Body of pancreas (tissue), 4 donors: ENCODE measurements around the gene TMC8. TPM values are rescaled to one million over a fixed set of nuclear protein-coding genes. Genes with fewer than 3 reads are reported as not detected.
"Not testable (repeated sequence)": the region's sequence is repeated elsewhere in the genome, so short reads cannot be mapped to it uniquely, and the experiment has no call there.

Experiments used
- ATAC-seq: fragments of 150-250 bp; one replicate; pipeline ENCODE4 v1.9.1; 2016
- DNase-seq, 4 donors: peaks; one replicate each; pipeline ENCODE4 v3.0.0-alpha.2; 2019
- H3K27ac ChIP-seq, 4 donors: fragments of 200-600 bp; sonication (generic); 1 replicate in 3 of 4; 2 replicates in 1 of 4; pipeline versions ENCODE4 v1.5.1 to v1.6.1; 2016 to 2019; ENCODE audit warnings: mild to moderate bottlenecking in 1 of 4, mixed read lengths in 1 of 4, moderate library complexity in 1 of 4
- H3K27me3 ChIP-seq, 2 donors: fragments of 200-600 bp; sonication (generic); one replicate each; pipeline ENCODE4 v1.6.0; 2016; ENCODE audit warnings: mild to moderate bottlenecking in 1 of 2
- H3K36me3 ChIP-seq, 2 donors: fragments of 200-600 bp; sonication (generic); replicated peaks in 1 of 2; 2 replicates each; pipeline ENCODE4 v1.5.1; 2016; ENCODE audit warnings: low read depth in 2 of 2; ENCODE audit not compliant: insufficient read depth in 1 of 2
- H3K4me1 ChIP-seq: fragments of 200-600 bp; sonication (generic); one replicate; pipeline ENCODE4 v1.6.0; 2016
- H3K4me3 ChIP-seq, 2 donors: fragments of 200-600 bp; sonication (generic); 1 replicate in 1 of 2; 2 replicates in 1 of 2; pipeline ENCODE4 v1.5.1; 2016 to 2019
- H3K9me3 ChIP-seq, 3 donors: fragments of 200-600 bp; sonication (generic); 1 replicate in 2 of 3; 2 replicates in 1 of 3; pipeline ENCODE4 v1.5.1; 2016
- CTCF ChIP-seq, 7 experiments: fragments of 450-650 bp in 4 of 7; fragments of 200-600 bp in 3 of 7; sonication (generic) in 3 of 7; IDR thresholded peaks; one replicate each; pipeline ENCODE4 v1.5.1; 2016 to 2019; ENCODE audit warnings: antibody characterized with exemption in 7 of 7
- POLR2A ChIP-seq, 3 donors: fragments of 450-650 bp; IDR thresholded peaks; one replicate each; pipeline ENCODE4 v1.6.1; 2016; ENCODE audit warnings: antibody characterized with exemption in 3 of 3, mild to moderate bottlenecking in 2 of 3
- WGBS, 2 donors: methylation state at CpG; one replicate each; pipeline ENCODE4 v1.1.5; 2017; 5-methylcytosine and 5-hydroxymethylcytosine counted together
- intact Hi-C: fragments of 100-400 bp; cut with DNase I; formaldehyde crosslinking; loops from one replicate; pipeline ENCODE4 v1.15.1; 2023
- total RNA-seq, 2 donors: library from RNA; depleted of rRNA; stranded (reverse); fragments of >200 nt; gene quantifications; one replicate each; pipeline ENCODE4 v1.1.0, GENCODE V29; 2016

The TMC8 gene
- total RNA-seq, 2 donors from 2014 or later, result 1.6 to 3.3 TPM

- ATAC-seq (peak; percentile 65), DNase-seq (peak; percentile 69 to 79 (median 76))
- peak in 1 of 3 donors; percentile 36 for TF ChIP-seq POLR2A (IDR thresholded peaks at IDR 0.05)
- TF ChIP-seq CTCF (IDR thresholded peaks at IDR 0.05), result no peak
- WGBS, 2 donors, result 8% methylated on average over 25 of the region's 38 CpGs; no CpG with 5 or more reads in 1 of the 2 donors
- Histone ChIP-seq H3K27ac (peak overlapping the region; percentile 86 to 96 (median 91)), H3K4me3 (peak overlapping the region; percentile 58), H3K36me3 (no peaks in the 10 kb centered on the region), H3K27me3 (no peaks in the 10 kb centered on the region), H3K4me1 (peaks cover 59% of the 10 kb centered on the region), H3K9me3 (no peaks in the 10 kb centered on the region)
- intact Hi-C loops, result loop anchor here (10.0 kb wide), 1 partner anchor 54 kb away; no protein-coding TSS in a partner anchor
Measured at GRCh38 chr17:78168903-78169793, 38.6 kb downstream of the TMC8 start.

DNA sequence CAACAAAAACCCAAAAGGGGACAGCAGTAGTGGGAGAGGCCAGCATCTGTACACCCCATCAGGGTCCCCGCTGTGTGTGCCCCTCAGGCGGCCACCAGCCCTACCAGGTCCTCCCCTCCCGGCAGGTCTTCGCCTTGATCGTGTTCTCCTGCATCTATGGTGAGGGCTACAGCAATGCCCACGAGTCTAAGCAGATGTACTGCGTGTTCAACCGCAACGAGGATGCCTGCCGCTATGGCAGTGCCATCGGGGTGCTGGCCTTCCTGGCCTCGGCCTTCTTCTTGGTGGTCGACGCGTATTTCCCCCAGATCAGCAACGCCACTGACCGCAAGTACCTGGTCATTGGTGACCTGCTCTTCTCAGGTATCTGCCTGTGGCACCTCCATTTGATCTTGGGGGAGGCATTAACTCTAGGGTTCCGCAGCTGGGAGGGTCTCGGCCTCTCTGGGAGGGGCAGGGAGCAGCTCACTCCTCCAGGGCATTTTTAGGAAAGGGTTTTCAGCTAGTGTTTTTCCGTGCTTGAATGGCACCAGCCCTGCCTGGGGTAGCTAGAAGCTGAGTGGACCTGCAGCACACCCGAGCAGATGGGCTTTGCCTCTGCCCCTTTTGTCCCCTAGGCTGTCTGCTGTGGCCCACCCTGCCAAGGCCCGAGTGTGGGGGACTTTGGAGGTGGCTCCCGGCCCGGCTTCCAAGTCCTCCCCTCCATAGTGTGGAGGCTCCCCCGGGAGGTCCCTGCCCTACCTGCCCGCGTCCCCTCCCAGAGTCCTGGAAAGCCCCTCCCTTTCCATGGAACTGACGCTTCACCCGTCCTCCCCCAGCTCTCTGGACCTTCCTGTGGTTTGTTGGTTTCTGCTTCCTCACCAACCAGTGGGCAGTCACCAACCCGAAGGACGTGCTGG is 40.4 kb downstream of the TMC8 start:
- DNase-seq (no peak), ATAC-seq (no peak)
- H3K4me1 ChIP-seq, result peaks cover 72% of the 10 kb centered on the region

GRCh38 chr17:78171591-78172248 is 41.1 kb downstream of the TMC8 start:
- H3K27me3 ChIP-seq, H3K36me3 ChIP-seq, H3K9me3 ChIP-seq, intact Hi-C loops, DNase-seq, H3K4me3 ChIP-seq, ATAC-seq: not testable (repeated sequence)
- peaks cover 80% of the 10 kb centered on the region for H3K4me1 ChIP-seq
- H3K27ac ChIP-seq, result peak overlapping the region in 3 of 4 donors; percentile 14 to 95 (median 27)
- 74 to 84% methylated on average over 9 to 18 of the region's 19 CpGs for WGBS, 2 donors

More for the DNA sequence above, 40.4 kb downstream of the TMC8 start:
- WGBS, 2 donors, result 76 to 80% methylated on average over 11 to 30 of the region's 31 CpGs
- H3K36me3 ChIP-seq, result no peaks in the 10 kb centered on the region
- TF ChIP-seq CTCF (IDR thresholded peaks at IDR 0.05), result no peak
- TF ChIP-seq POLR2A (IDR thresholded peaks at IDR 0.05), result no peak
- intact Hi-C loops, result no loop called here
- peak overlapping the region in 2 of 4 donors; percentile 27 to 95 for H3K27ac ChIP-seq
- no peak overlapping the region for H3K4me3 ChIP-seq
- H3K27me3 ChIP-seq, result no peaks in the 10 kb centered on the region
- no peaks in the 10 kb centered on the region for H3K9me3 ChIP-seq

GRCh38 chr17:78172249-78173051 is 41.9 kb downstream of the TMC8 start:
- H3K9me3 ChIP-seq, result no peaks in the 10 kb centered on the region
- peaks cover 86% of the 10 kb centered on the region for H3K4me1 ChIP-seq
- peak overlapping the region in 3 of 4 donors; percentile 87 to 95 (median 89) for H3K27ac ChIP-seq
- TF ChIP-seq POLR2A (IDR thresholded peaks at IDR 0.05), result no peak
- no peak for TF ChIP-seq CTCF (IDR thresholded peaks at IDR 0.05)
- no peak overlapping the region for H3K4me3 ChIP-seq
- 47 to 56% methylated on average over 11 to 19 of the region's 19 CpGs for WGBS, 2 donors
- intact Hi-C loops, result no loop called here
- DNase-seq (peak in 1 of 4 donors; percentile 28), ATAC-seq (no peak)
- H3K36me3 ChIP-seq, result no peaks in the 10 kb centered on the region
- no peaks in the 10 kb centered on the region for H3K27me3 ChIP-seq
